ENCODE measurements around the gene CPXCR1.
"Not testable (repeated sequence)": the region's sequence is repeated elsewhere in the genome, so short reads cannot be mapped to it uniquely, and the experiment has no call there.

Gene CPXCR1

GRCh38 chrX:88746925-88747324 lies at the start of gene CPXCR1:
TSS of gene CPXCR1 (plus strand) at chrX:88747225. CDS start at chrX:88753415, 6,190 bp downstream.
- in situ Hi-C loops (cut with MboI; ENCODE audit: low sequenced_read_pairs), result no loop called here

- in situ Hi-C loops (cut with MboI; ENCODE audit: low sequenced_read_pairs), result no loop called here
Measured at GRCh38 chrX:88735835-88736234, 11.2 kb upstream of the CPXCR1 start.

- in situ Hi-C loops (cut with MboI; ENCODE audit: low sequenced_read_pairs), result not testable (repeated sequence)
Measured at GRCh38 chrX:88746215-88746614, 810 bp upstream of the CPXCR1 start.

- in situ Hi-C loops (cut with MboI; ENCODE audit: low sequenced_read_pairs), result not testable (repeated sequence)
Measured at GRCh38 chrX:88752339-88752738, 5.3 kb downstream of the CPXCR1 start.

- in situ Hi-C loops (cut with MboI; ENCODE audit: low sequenced_read_pairs), result no loop called here
Measured at GRCh38 chrX:88789825-88790224, 42.8 kb downstream of the CPXCR1 start.

All from hTERT RPE-1 (cell line).